Neural progenitor cell (in vitro differentiated cells): ENCODE measurements around the gene DIPK1B.

ENCODE experiments used
- EZH2 ChIP-seq: fragments of 200-600 bp; sonication (generic); IDR thresholded peaks from 2 replicates; pipeline ENCODE4 v1.6.1; 2017; ENCODE audit warnings: antibody characterized with exemption, mild to moderate bottlenecking, moderate library complexity
- EZH2phosphoT487 ChIP-seq: fragments of 200-600 bp; sonication (generic); IDR thresholded peaks from 2 replicates; pipeline ENCODE4 v1.6.1; 2017; ENCODE audit warnings: antibody characterized with exemption
- TF ChIP-seq, protein P1 (sequence below): fragments of 200-600 bp; sonication (generic); IDR thresholded peaks from 2 replicates; pipeline ENCODE4 v1.5.1; 2017; ENCODE audit warnings: antibody characterized with exemption, mild to moderate bottlenecking

DNA sequence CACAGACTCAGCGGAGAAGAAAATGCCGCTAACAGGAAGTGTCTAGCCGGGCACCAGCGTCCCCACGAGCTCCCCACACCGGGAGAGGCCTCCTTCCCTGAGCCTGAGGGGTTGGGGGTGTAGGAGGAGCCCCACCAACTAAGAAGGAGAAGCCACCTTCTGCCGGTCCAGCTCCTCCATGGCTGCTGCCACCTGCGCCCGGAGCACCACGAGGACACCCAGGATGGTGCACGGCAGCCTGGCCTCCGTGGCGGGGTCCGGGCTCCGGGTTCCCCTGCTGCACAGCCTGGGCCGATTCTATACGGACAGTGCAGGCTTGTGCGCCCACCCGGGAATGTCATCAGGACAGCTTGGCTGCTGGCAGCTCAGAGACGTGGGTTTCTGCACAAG lies 45.4 kb downstream of the DIPK1B start:
- TF ChIP-seq, protein P1, sequence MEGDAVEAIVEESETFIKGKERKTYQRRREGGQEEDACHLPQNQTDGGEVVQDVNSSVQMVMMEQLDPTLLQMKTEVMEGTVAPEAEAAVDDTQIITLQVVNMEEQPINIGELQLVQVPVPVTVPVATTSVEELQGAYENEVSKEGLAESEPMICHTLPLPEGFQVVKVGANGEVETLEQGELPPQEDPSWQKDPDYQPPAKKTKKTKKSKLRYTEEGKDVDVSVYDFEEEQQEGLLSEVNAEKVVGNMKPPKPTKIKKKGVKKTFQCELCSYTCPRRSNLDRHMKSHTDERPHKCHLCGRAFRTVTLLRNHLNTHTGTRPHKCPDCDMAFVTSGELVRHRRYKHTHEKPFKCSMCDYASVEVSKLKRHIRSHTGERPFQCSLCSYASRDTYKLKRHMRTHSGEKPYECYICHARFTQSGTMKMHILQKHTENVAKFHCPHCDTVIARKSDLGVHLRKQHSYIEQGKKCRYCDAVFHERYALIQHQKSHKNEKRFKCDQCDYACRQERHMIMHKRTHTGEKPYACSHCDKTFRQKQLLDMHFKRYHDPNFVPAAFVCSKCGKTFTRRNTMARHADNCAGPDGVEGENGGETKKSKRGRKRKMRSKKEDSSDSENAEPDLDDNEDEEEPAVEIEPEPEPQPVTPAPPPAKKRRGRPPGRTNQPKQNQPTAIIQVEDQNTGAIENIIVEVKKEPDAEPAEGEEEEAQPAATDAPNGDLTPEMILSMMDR, result no peak
- TF ChIP-seq EZH2 (no peak), EZH2phosphoT487 (no peak)
